Peyer's patch (tissue), 4 donors: ENCODE measurements around the gene LYPD8.

Experiments used
- POLR2A ChIP-seq, 2 donors: fragments of 450-650 bp; IDR thresholded peaks; one replicate each; pipeline ENCODE4 v1.5.1; 2017; ENCODE audit warnings: antibody characterized with exemption in 2 of 2, mild to moderate bottlenecking in 2 of 2, moderate library complexity in 2 of 2
- TF ChIP-seq, protein P1 (sequence below), 6 experiments: fragments of 450-650 bp in 4 of 6; fragments of 200-600 bp in 2 of 6; sonication (generic) in 1 of 6; IDR thresholded peaks; one replicate each; pipeline ENCODE4 v1.5.1; 2017 to 2019; ENCODE audit warnings: antibody characterized with exemption in 6 of 6, mild to moderate bottlenecking in 3 of 6, moderate library complexity in 1 of 6

DNA sequence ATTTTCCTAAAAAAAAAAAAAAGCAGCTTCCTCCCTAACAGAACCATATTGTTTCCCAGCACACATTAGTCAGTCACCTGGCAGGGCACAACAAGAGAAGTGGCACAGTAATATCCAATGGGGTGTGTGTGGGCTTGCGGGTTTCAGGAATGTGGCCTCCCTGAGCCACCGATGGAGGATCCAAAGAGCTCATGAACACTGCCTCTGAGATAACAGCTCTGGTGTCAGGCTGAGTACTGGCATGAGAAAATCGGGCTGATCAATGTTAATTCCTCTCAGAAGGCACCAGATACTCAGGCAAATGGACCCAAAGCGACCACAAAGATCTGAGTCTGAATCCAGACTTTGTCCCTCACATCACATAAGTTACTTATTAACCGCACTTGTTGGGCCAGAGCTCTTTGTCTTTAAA, 2.2 kb upstream of the LYPD8 start:
- no peak for TF ChIP-seq POLR2A (IDR thresholded peaks at IDR 0.05)
- TF ChIP-seq, protein P1, sequence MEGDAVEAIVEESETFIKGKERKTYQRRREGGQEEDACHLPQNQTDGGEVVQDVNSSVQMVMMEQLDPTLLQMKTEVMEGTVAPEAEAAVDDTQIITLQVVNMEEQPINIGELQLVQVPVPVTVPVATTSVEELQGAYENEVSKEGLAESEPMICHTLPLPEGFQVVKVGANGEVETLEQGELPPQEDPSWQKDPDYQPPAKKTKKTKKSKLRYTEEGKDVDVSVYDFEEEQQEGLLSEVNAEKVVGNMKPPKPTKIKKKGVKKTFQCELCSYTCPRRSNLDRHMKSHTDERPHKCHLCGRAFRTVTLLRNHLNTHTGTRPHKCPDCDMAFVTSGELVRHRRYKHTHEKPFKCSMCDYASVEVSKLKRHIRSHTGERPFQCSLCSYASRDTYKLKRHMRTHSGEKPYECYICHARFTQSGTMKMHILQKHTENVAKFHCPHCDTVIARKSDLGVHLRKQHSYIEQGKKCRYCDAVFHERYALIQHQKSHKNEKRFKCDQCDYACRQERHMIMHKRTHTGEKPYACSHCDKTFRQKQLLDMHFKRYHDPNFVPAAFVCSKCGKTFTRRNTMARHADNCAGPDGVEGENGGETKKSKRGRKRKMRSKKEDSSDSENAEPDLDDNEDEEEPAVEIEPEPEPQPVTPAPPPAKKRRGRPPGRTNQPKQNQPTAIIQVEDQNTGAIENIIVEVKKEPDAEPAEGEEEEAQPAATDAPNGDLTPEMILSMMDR (IDR thresholded peaks at IDR 0.05), result no peak
